HepG2 (cell line): ENCODE data around the gene NIN. TPM values are rescaled to one million over a fixed set of nuclear protein-coding genes. Genes with fewer than 3 reads are reported as not detected.

Experiments
- ATAC-seq: fragments of 200-7000 bp; cut with Tn5 transposase; 3 replicates; pipeline ENCODE4 v1.9.1; 2020; ENCODE audit warnings: mild to moderate bottlenecking, moderate library complexity
- BruUV-seq: library from RNA; stranded (reverse); fragments of 400-500 nt; replicated peaks from 2 replicates; lab custom pipeline; 2021; lab: Mats Ljungman, UMichigan
- CTCF ChIA-PET: fragments of 300-600 bp; formaldehyde crosslinking; extraction: SDS; loops from one replicate; lab custom pipeline; 2021; ENCODE audit warnings: low total read pairs, inconsistent platforms, low intra/inter-chr PET ratio; lab: Yijun Ruan, JAX
- POLR2A ChIA-PET: fragments of 350-600 bp; sonication (Branson Sonifier 250); formaldehyde crosslinking; loops from one replicate; lab custom pipeline; 2020; ENCODE audit warnings: antibody characterized with exemption, inconsistent platforms; lab: Yijun Ruan, JAX
- DNase-seq: peaks from one replicate; pipeline ENCODE4 v3.0.0-alpha.2; 2015; ENCODE audit warnings: low spot score
- FAIRE-seq: peaks from 3 replicates; lab custom pipeline; 2011; peaks lifted over from hg19 to GRCh38; lab: Jason Lieb, UNC
- H2AFZ ChIP-seq: one replicate; pipeline ENCODE4 v1.6.1; 2011; ENCODE audit warnings: low read length, inconsistent platforms
- H3K27ac ChIP-seq: fragments of 300-600 bp; 3 replicates; pipeline ENCODE4 v1.8.0; 2011; ENCODE audit warnings: mixed run types, mild to moderate bottlenecking, mixed read lengths, low read length, inconsistent platforms; ENCODE audit not compliant: insufficient read depth; ENCODE audit errors: extremely low read length
- H3K27me3 ChIP-seq, 2 experiments: fragments of 200-600 bp in 1 of 2; 2 replicates in 1 of 2; 3 replicates in 1 of 2; pipeline versions ENCODE4 v1.6.0 to v1.8.0; 2011; ENCODE audit warnings: low read length in 2 of 2, mild to moderate bottlenecking in 2 of 2, moderate library complexity in 2 of 2, inconsistent platforms in 1 of 2; ENCODE audit not compliant: insufficient read depth in 2 of 2, control insufficient read depth in 1 of 2
- H3K36me3 ChIP-seq, 2 experiments: fragments of 200-600 bp in 1 of 2; replicated peaks in 1 of 2; 2 replicates in 1 of 2; 3 replicates in 1 of 2; pipeline versions ENCODE4 v1.5.1 to v1.8.0; 2011; ENCODE audit warnings: low read length in 2 of 2, inconsistent platforms in 1 of 2; ENCODE audit not compliant: insufficient read depth in 2 of 2, control insufficient read depth in 1 of 2
- H3K4me1 ChIP-seq: 2 replicates; pipeline ENCODE4 v1.5.1; 2012; ENCODE audit warnings: low read length, inconsistent platforms; ENCODE audit not compliant: insufficient read depth
- H3K4me2 ChIP-seq: 2 replicates; pipeline ENCODE4 v1.6.0; 2011; ENCODE audit warnings: low read depth, low read length, inconsistent platforms
- H3K4me3 ChIP-seq, 3 experiments: fragments of 200-600 bp in 1 of 3; sonication (generic), shearing (Covaris generic) in 1 of 3; replicated peaks in 1 of 3; 2 replicates each; pipeline ENCODE4 v1.5.1; 2011 to 2016; ENCODE audit warnings: low read length in 3 of 3, inconsistent platforms in 2 of 3, low read depth in 2 of 3, mild to moderate bottlenecking in 2 of 3, control low read depth in 1 of 3, mixed read lengths in 1 of 3; ENCODE audit not compliant: insufficient read depth in 1 of 3
- H3K79me2 ChIP-seq: one replicate; pipeline ENCODE4 v1.6.1; 2011; ENCODE audit warnings: low read length, inconsistent platforms; ENCODE audit not compliant: insufficient read depth
- H3K9ac ChIP-seq: 2 replicates; pipeline ENCODE4 v1.6.0; 2011; ENCODE audit warnings: mild to moderate bottlenecking, low read depth, low read length, inconsistent platforms; ENCODE audit not compliant: insufficient read depth
- H3K9me3 ChIP-seq: 2 replicates; pipeline ENCODE4 v1.5.1; 2012; ENCODE audit warnings: mild to moderate bottlenecking, low read length
- H4K20me1 ChIP-seq: 2 replicates; pipeline ENCODE4 v1.6.0; 2011; ENCODE audit warnings: inconsistent platforms, mild to moderate bottlenecking, low read length, moderate library complexity; ENCODE audit not compliant: insufficient read depth
- CBX5 ChIP-seq: sonication (generic); formaldehyde crosslinking; IDR thresholded peaks from 2 replicates; pipeline ENCODE4 v1.4.0; 2020; ENCODE audit warnings: missing genetic modification reagents, borderline replicate concordance
- ESRRA ChIP-seq: sonication (generic); formaldehyde crosslinking; IDR thresholded peaks from 2 replicates; pipeline ENCODE4 v1.5.1; 2020; ENCODE audit warnings: mild to moderate bottlenecking, low read depth, missing genetic modification reagents
- FOXP1 ChIP-seq, 2 experiments: fragments of 450-650 bp in 1 of 2; IDR thresholded peaks; 2 replicates each; pipeline ENCODE4 v1.6.1; 2017 to 2018; ENCODE audit warnings: antibody characterized with exemption in 1 of 2
- HNRNPLL ChIP-seq: fragments of 200-400 bp; formaldehyde crosslinking; IDR thresholded peaks from 2 replicates; pipeline ENCODE4 v1.6.1; 2017; ENCODE audit warnings: mild to moderate bottlenecking, low read depth, low read length; ENCODE audit not compliant: poor library complexity, severe bottlenecking
- MLXIP ChIP-seq: sonication (generic); formaldehyde crosslinking; IDR thresholded peaks from 2 replicates; pipeline ENCODE4 v1.9.0; 2021; ENCODE audit warnings: missing genetic modification reagents, borderline replicate concordance
- RBM22 ChIP-seq: fragments of 200-400 bp; formaldehyde crosslinking; optimal IDR thresholded peaks from 2 replicates; pipeline ENCODE3; 2017; ENCODE audit warnings: mild to moderate bottlenecking, low read length, moderate library complexity
- RELA ChIP-seq: sonication (generic); formaldehyde crosslinking; IDR thresholded peaks from 2 replicates; pipeline ENCODE4 v1.4.0; 2020; ENCODE audit warnings: missing genetic modification reagents
- RXRA ChIP-seq: sonication (generic); formaldehyde crosslinking; IDR thresholded peaks from 2 replicates; pipeline ENCODE4 v1.5.1; 2020; ENCODE audit warnings: missing genetic modification reagents
- SSRP1 ChIP-seq: IDR thresholded peaks from 2 replicates; pipeline ENCODE4 v1.6.1; 2016; ENCODE audit warnings: control low read depth
- ZFP90 ChIP-seq: sonication (generic); formaldehyde crosslinking; IDR thresholded peaks from 2 replicates; pipeline ENCODE4 v1.8.0; 2022; ENCODE audit warnings: missing genetic modification reagents, mild to moderate bottlenecking, inconsistent platforms, borderline replicate concordance
- ZNF160 ChIP-seq: sonication (generic); formaldehyde crosslinking; IDR thresholded peaks from 2 replicates; pipeline ENCODE4 v1.8.0; 2022; ENCODE audit warnings: mild to moderate bottlenecking, inconsistent platforms, missing genetic modification reagents
- ZNF281 ChIP-seq: sonication (generic); formaldehyde crosslinking; IDR thresholded peaks from 2 replicates; pipeline ENCODE4 v1.4.0; 2020; ENCODE audit warnings: missing genetic modification reagents, borderline replicate concordance
- ZNF326 ChIP-seq: sonication (generic); formaldehyde crosslinking; IDR thresholded peaks from 2 replicates; pipeline ENCODE4 v1.4.0; 2020; ENCODE audit warnings: missing genetic modification reagents, borderline replicate concordance
- ZNF350 ChIP-seq: sonication (generic); formaldehyde crosslinking; IDR thresholded peaks from 2 replicates; pipeline ENCODE4 v1.4.0; 2020; ENCODE audit warnings: mild to moderate bottlenecking, low read depth, missing genetic modification reagents, borderline replicate concordance
- ZNF451 ChIP-seq: sonication (generic); formaldehyde crosslinking; IDR thresholded peaks from 2 replicates; pipeline ENCODE4 v1.5.0; 2020; ENCODE audit warnings: mild to moderate bottlenecking, missing genetic modification reagents
- ZNF570 ChIP-seq: sonication (generic); formaldehyde crosslinking; IDR thresholded peaks from 2 replicates; pipeline ENCODE4 v1.4.0; 2020; ENCODE audit warnings: mild to moderate bottlenecking, missing genetic modification reagents, borderline replicate concordance
- ZNF724P ChIP-seq: sonication (generic); formaldehyde crosslinking; IDR thresholded peaks from 2 replicates; pipeline ENCODE4 v1.8.0; 2022; ENCODE audit warnings: missing genetic modification reagents, borderline replicate concordance
- ZNF883 ChIP-seq: sonication (generic); formaldehyde crosslinking; IDR thresholded peaks from 2 replicates; pipeline ENCODE4 v1.5.1; 2020; ENCODE audit warnings: mild to moderate bottlenecking, missing genetic modification reagents; ENCODE audit errors: not compliant biosample characterization
- WGBS: methylation state at CpG from one replicate; pipeline ENCODE4 v1.1.6; 2017; ENCODE audit warnings: low lambda C conversion rate; 5-methylcytosine and 5-hydroxymethylcytosine counted together
- in situ Hi-C: cut with HindIII; loops from 2 replicates; pipeline ENCODE4 v1.10.0; 2017; ENCODE audit warnings: low pct_unique_long_range_greater_than_20kb; ENCODE audit not compliant: extremely low pct_ligation_motif_present
- intact Hi-C: fragments of 100-400 bp; cut with micrococcal nuclease; formaldehyde crosslinking; loops from one replicate; pipeline ENCODE4 v1.10.0; 2022; ENCODE audit not compliant: unreplicated experiment
- polyA plus RNA-seq, 8 experiments: library from polyadenylated mRNA; depleted of rRNA in 3 of 8; stranded (reverse) in 7 of 8; unstranded in 1 of 8; fragments of >200 nt; fragmentation: Illumina TruSeq in 4 of 8; extraction: Trizol in 4 of 8; gene quantifications; 2 replicates each; pipeline versions ENCODE4 v1.2.1 to v1.2.3, GENCODE V29; 2011 to 2016; ENCODE audit warnings: low read depth in 4 of 8, missing spikeins in 1 of 8, mixed read lengths in 1 of 8; ENCODE audit not compliant: insufficient read depth in 1 of 8
- total RNA-seq, 5 experiments: library from RNA; depleted of rRNA; stranded (reverse); fragments of >200 nt; fragmentation: Illumina TruSeq; extraction: Trizol; gene quantifications; 2 replicates each; pipeline ENCODE4 v1.2.3, GENCODE V29; 2016; ENCODE audit warnings: low read depth in 1 of 5

The NIN gene
- total and polyA plus RNA-seq, 2 of the 13 experiments (the other 11 are each of a cell fraction or from before 2014, with no cell fraction given), result 2.8 to 9.7 TPM

- no peak for DNase-seq
- Histone ChIP-seq H3K9ac (no peak overlapping the region), H3K79me2 (no peaks in the 10 kb centered on the region), H3K27ac (no peak overlapping the region), H3K27me3 (no peaks in the 10 kb centered on the region), H4K20me1 (no peaks in the 10 kb centered on the region), H3K36me3 (peaks cover 5 to 19% of the 10 kb centered on the region in 2 experiments; a peak in 4 of 5 replicates), H3K4me2 (no peak overlapping the region), H2AFZ (no peak overlapping the region), H3K9me3 (no peaks in the 10 kb centered on the region), H3K4me3 (no peak overlapping the region), H3K4me1 (no peaks in the 10 kb centered on the region)
- in situ Hi-C loops, result no loop called here
- FAIRE-seq, result no peak
- POLR2A ChIA-PET, result no interaction called here
- ATAC-seq, result no peak
- CTCF ChIA-PET, result no interaction called here
- TF ChIP-seq HNRNPLL (no peak), SSRP1 (no peak), ZNF350 (CRISPR knock-in tag) (no peak), MLXIP (CRISPR knock-in tag) (no peak), ZFP90 (CRISPR knock-in tag) (no peak), ZNF570 (CRISPR knock-in tag) (no peak), ESRRA (CRISPR knock-in tag) (no peak), RBM22 (no peak), ZNF451 (no peak), ZNF160 (CRISPR knock-in tag) (no peak), ZNF326 (CRISPR knock-in tag) (no peak), ZNF883 (CRISPR knock-in tag) (no peak), ZNF281 (CRISPR knock-in tag) (no peak), ZNF724P (CRISPR knock-in tag) (no peak), FOXP1 (IDR thresholded peaks at IDR 0.05) (no peak), FOXP1 (CRISPR knock-in tag; IDR thresholded peaks at IDR 0.05) (no peak), RELA (CRISPR knock-in tag) (no peak), RXRA (CRISPR knock-in tag) (no peak), CBX5 (CRISPR knock-in tag) (no peak)
- 95% methylated on average over 6 of the region's 6 CpGs for WGBS
- no TSS peak for BruUV-seq
- intact Hi-C loops, result no loop called here
Measured at GRCh38 chr14:50736932-50737419, 94.0 kb downstream of the NIN start.
